ENCODE data around the gene LRRC43. TPM values are rescaled to one million over a fixed set of nuclear protein-coding genes. Genes with fewer than 3 reads are reported as not detected.

The LRRC43 gene
- total and polyA plus RNA-seq, 7 donors: 0.05 to 0.36 (median 0.13) TPM; not detected in 2

GRCh38 chr12:122140467-122141257, 42.3 kb upstream of the LRRC43 start:
- Histone ChIP-seq H3K9me3 (no peaks in the 10 kb centered on the region), H3K4me1 (peaks cover 35% of the 10 kb centered on the region), H3K27me3 (ENCODE audit: insufficient read depth in 3 of 3, low read length in 2 of 3) (no peaks in the 10 kb centered on the region), H3K4me3 (no peak overlapping the region), H3K36me3 (ENCODE audit: insufficient read depth in 1 of 2, low read depth in 1 of 2) (peaks cover 4 to 97% of the 10 kb centered on the region in 2 donors), H3K27ac (peak overlapping the region; percentile 84)
- no peak for TF ChIP-seq CTCF (IDR thresholded peaks at IDR 0.05)
- 69 to 87% (median 79%) methylated on average over 19 of the region's 19 CpGs for WGBS, 3 donors
- DNase-seq: no peak
- peak in 3 of 4 donors; percentile 17 to 23 (median 22) for ATAC-seq
- intact Hi-C loops (cut with DNase I): no loop called here

- peak overlapping the region; percentile 84 for H3K27ac ChIP-seq
- H3K36me3 ChIP-seq (ENCODE audit: insufficient read depth in 1 of 2, low read depth in 1 of 2): peaks cover 4 to 87% of the 10 kb centered on the region in 2 donors
- H3K27me3 ChIP-seq (ENCODE audit: insufficient read depth in 3 of 3, low read length in 2 of 3): no peaks in the 10 kb centered on the region
- WGBS, 3 donors: 47 to 64% (median 56%) methylated on average over 21 of the region's 21 CpGs
- TF ChIP-seq CTCF (IDR thresholded peaks at IDR 0.05): no peak
- H3K9me3 ChIP-seq: no peaks in the 10 kb centered on the region
- DNase-seq (peak; percentile 71 to 92), ATAC-seq (peak; percentile 90 to 91 (median 90))
- no peak overlapping the region for H3K4me3 ChIP-seq
- intact Hi-C loops (cut with DNase I): no loop called here
- H3K4me1 ChIP-seq: peaks cover 35% of the 10 kb centered on the region
Measured at GRCh38 chr12:122141911-122142725, 40.8 kb upstream of the LRRC43 start.

DNA sequence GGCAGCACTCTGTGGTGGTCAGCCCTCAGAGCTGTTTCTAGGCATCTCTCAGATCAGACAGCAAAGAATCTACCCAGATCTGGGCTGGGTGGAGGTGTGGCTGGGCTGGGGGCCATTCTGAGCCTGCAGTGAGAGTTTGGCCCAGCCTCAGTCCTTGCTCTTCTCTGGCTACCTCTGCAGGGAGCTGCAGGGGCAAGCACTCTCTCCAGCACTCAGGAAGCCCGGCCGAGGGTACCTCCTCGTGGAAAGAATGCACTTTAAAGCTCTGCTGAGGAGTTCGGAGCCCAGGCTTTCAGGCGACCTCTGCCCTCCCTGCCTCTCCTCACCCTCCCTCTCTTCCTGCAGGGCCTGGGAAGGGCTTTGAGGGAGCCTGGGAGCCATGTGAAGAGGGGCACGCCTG, 40.1 kb upstream of the LRRC43 start:
- H3K27ac ChIP-seq: peak overlapping the region; percentile 84
- H3K36me3 ChIP-seq (ENCODE audit: insufficient read depth in 1 of 2, low read depth in 1 of 2): peaks cover 4 to 85% of the 10 kb centered on the region in 2 donors
- no peak overlapping the region for H3K4me3 ChIP-seq
- peaks cover 35% of the 10 kb centered on the region for H3K4me1 ChIP-seq
- no peak for ATAC-seq
- DNase-seq: no peak
- no peaks in the 10 kb centered on the region for H3K9me3 ChIP-seq
- intact Hi-C loops (cut with DNase I): no loop called here
- no peak for TF ChIP-seq CTCF (IDR thresholded peaks at IDR 0.05)
- WGBS, 3 donors: 37 to 45% (median 44%) methylated on average over 5 to 6 of the region's 6 CpGs
- no peaks in the 10 kb centered on the region for H3K27me3 ChIP-seq (ENCODE audit: insufficient read depth in 3 of 3, low read length in 2 of 3)

DNA sequence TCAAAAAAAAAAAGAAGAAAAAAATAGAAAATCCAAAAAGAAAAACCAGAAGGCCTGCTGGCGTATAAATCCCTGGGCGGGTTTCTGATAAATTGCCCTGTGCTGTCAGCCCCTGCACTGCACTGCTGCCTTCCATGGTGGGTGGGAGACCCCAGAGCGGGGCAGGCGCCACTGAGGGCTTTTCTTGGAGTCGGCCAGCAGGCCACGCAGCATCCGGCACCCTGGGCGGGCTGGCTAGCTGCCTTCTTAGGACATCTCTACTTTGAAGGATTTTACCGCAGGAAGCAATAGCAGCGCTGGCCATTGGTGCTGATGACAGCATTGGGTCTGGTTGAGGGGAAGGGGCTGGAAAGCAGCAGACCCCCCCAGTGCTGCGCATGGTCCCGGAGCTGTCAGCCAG, 38.0 kb upstream of the LRRC43 start:
- DNase-seq (no peak), ATAC-seq (no peak)
- TF ChIP-seq CTCF (IDR thresholded peaks at IDR 0.05): no peak
- Histone ChIP-seq H3K9me3 (no peaks in the 10 kb centered on the region), H3K27me3 (ENCODE audit: insufficient read depth in 3 of 3, low read length in 2 of 3) (no peaks in the 10 kb centered on the region), H3K4me1 (peaks cover 32% of the 10 kb centered on the region), H3K4me3 (no peak overlapping the region), H3K36me3 (ENCODE audit: insufficient read depth in 1 of 2, low read depth in 1 of 2) (peaks cover 4 to 65% of the 10 kb centered on the region in 2 donors), H3K27ac (peak overlapping the region; percentile 23)
- intact Hi-C loops (cut with DNase I): no loop called here
- WGBS, 3 donors: 93 to 100% (median 95%) methylated on average over 12 of the region's 12 CpGs

Measured in psoas muscle (tissue), 8 donors.